ENCODE data around the gene ATG4C. TPM values are rescaled to one million over a fixed set of nuclear protein-coding genes. Genes with fewer than 3 reads are reported as not detected.

Gene ATG4C
- total RNA-seq, 1 experiment from 2014 or later, result 13.1 TPM

GRCh38 chr1:62840555-62840954 is 56.6 kb downstream of the ATG4C start:
- no peak overlapping the region for H3K4ac ChIP-seq (ENCODE audit: low read depth, low read length)
- H2BK12ac ChIP-seq (ENCODE audit: insufficient read length, low read depth, low read length), result no peak overlapping the region
- no peaks in the 10 kb centered on the region for H3K27me3 Mint-ChIP-seq (ENCODE audit: low read depth)
- H3K56ac ChIP-seq (ENCODE audit: insufficient read length, low read depth, low read length), result no peak overlapping the region
- no peak overlapping the region for H2AFZ ChIP-seq (ENCODE audit: low read length)
- H3K27ac Mint-ChIP-seq, result no peak overlapping the region
- WGBS (ENCODE audit: extremely low coverage, insufficient read length, low lambda C conversion rate), result no CpG with 5 or more reads among the region's 1 CpG
- H3K9ac ChIP-seq (ENCODE audit: extremely low read depth, insufficient read length, low read length), result no peak overlapping the region
- no peak overlapping the region for H2BK5ac ChIP-seq (ENCODE audit: insufficient read length, low read length)
- no peaks in the 10 kb centered on the region for H3K23me2 ChIP-seq (ENCODE audit: insufficient read length, low read depth, low read length, poor library complexity, severe bottlenecking)
- H3K4me1 ChIP-seq (ENCODE audit: insufficient read depth, low read length), result no peaks in the 10 kb centered on the region
- no peaks in the 10 kb centered on the region for H3K79me1 ChIP-seq (ENCODE audit: insufficient read depth, low read depth, low read length, poor library complexity, severe bottlenecking)
- no peak overlapping the region for H4K91ac ChIP-seq (ENCODE audit: insufficient read length, low read depth, low read length)
- H3K9me3 ChIP-seq (ENCODE audit: control insufficient read depth, low read depth, low read length), result no peaks in the 10 kb centered on the region
- no peak overlapping the region for H4K8ac ChIP-seq (replicated peaks; ENCODE audit: insufficient read length, low read depth, low read length)
- no peaks in the 10 kb centered on the region for H3K27me3 ChIP-seq (ENCODE audit: insufficient read depth, low read length)
- H3K18ac ChIP-seq (ENCODE audit: insufficient read length, low read depth, low read length), result no peak overlapping the region
- H3K79me2 ChIP-seq (ENCODE audit: insufficient read depth, low read length), result no peaks in the 10 kb centered on the region
- H3K36me3 Mint-ChIP-seq (ENCODE audit: insufficient read depth in 1 of 3, low read depth in 3 of 3), result 0 out of 7 replicates have a peak, but pooled peaks cover 0 to 1% (median 0%) of the 10 kb centered on the region in 3 experiments
- TF ChIP-seq CTCF (conservative IDR thresholded peaks at IDR 0.05), result no peak
- H3K14ac ChIP-seq (ENCODE audit: insufficient read depth, low read length), result no peak overlapping the region
- H2BK20ac ChIP-seq (ENCODE audit: low read depth, low read length, poor library complexity, severe bottlenecking), result no peak overlapping the region
- H3K23ac ChIP-seq (ENCODE audit: insufficient read length, low read depth, low read length), result no peak overlapping the region
- no peak for DNase-seq
- H4K20me1 ChIP-seq (ENCODE audit: control insufficient read depth, insufficient read depth, insufficient read length), result no peaks in the 10 kb centered on the region
- no peak overlapping the region for H4K5ac ChIP-seq (ENCODE audit: insufficient read length, low read depth, low read length)
- no peak overlapping the region for H3K4me3 Mint-ChIP-seq
- no peak overlapping the region for H2AK5ac ChIP-seq (ENCODE audit: insufficient read length, low read length)
- no peak overlapping the region for H2BK120ac ChIP-seq (ENCODE audit: low read depth, low read length, poor library complexity, severe bottlenecking)
- no peak overlapping the region for H2BK15ac ChIP-seq (ENCODE audit: low read depth, low read length)
- no peak overlapping the region for H3T11ph ChIP-seq (ENCODE audit: low read length)
- H3K4me1 Mint-ChIP-seq, result peaks cover 7% of the 10 kb centered on the region in 2 experiments
- H3K4me2 ChIP-seq (ENCODE audit: insufficient read depth, insufficient read length, low read length), result no peak overlapping the region
- no peaks in the 10 kb centered on the region for H3K9me3 Mint-ChIP-seq
- H3K27ac ChIP-seq (ENCODE audit: insufficient read length, low read depth, low read length), result no peak overlapping the region

Data from H9 (cell line).